GM08714 (cell line): ENCODE measurements around the gene RNF215.
"Not testable (repeated sequence)": the region's sequence is repeated elsewhere in the genome, so short reads cannot be mapped to it uniquely, and the experiment has no call there.

Experiments used
- H3K4me3 ChIP-seq: fragments of 200-500 bp; sonication (Bioruptor generic); 2 replicates; pipeline ENCODE4 v1.5.1; 2014; ENCODE audit warnings: mild to moderate bottlenecking, low read length, inconsistent platforms
- ZNF274 ChIP-seq: IDR thresholded peaks from 2 replicates; pipeline ENCODE4 v1.6.1; 2012; ENCODE audit warnings: mild to moderate bottlenecking, low read depth, low read length

The RNF215 gene

DNA sequence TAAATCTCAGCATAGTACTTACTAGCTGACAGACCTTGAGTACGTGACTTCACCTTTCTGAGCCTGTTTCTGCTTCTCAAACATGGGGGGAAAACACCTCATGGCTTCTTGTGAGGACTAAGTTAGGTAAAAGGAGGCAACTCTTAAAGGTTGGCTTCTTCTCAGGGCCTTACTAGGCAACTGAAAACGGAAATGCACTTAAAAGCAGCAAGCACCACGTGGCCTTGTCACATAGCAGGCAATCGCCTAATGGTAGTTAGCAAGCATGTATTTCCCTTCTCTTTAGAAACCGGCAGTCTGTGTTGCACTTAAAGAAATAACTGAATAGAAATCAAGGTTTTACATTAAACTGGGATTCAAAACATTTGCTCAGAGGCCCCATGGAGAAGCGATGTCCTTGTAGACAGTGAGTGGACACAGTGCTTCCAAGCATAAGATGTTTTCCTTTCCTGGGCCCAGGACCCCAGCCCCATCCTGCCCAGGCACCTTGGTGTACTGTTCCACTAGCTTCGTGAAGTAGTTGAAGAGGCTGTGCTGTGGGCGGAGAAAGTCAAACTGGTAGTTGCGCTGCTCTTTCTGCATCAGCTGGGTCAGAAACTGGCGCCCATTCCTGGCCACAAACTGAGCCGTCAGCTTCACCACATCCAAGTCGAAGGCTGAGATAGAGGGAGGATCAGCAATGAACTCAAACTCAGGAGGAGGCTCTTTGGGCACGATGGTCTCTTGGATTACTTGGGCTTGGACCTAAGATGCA lies 42.6 kb downstream of the RNF215 start:
- no peak for TF ChIP-seq ZNF274
- no peak overlapping the region for H3K4me3 ChIP-seq

GRCh38 chr22:30340911-30341685 lies 46.1 kb downstream of the RNF215 start:
- no peak for TF ChIP-seq ZNF274
- H3K4me3 ChIP-seq, result no peak overlapping the region

GRCh38 chr22:30338802-30339201 lies 48.4 kb downstream of the RNF215 start:
- H3K4me3 ChIP-seq, result no peak overlapping the region
- no peak for TF ChIP-seq ZNF274

DNA sequence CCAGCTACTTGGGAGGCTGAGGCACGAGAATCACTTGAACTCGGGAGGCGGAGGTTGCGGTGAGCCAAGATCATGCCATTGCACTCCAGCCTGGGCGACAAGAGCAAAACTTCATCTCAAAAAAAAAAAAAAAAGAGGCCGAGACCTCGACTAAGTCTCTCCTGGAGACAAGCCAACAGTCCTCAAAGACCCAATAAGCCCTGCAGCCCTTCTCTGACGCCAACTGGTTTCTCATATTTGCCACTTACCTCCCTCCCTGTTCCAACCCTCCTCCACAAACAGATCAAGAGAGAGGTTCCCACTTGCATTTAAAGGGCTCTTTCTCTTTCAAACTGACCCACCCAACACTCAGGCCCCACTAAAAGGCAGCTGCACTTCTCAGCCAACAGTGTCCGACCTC lies 48.9 kb downstream of the RNF215 start:
- not testable (repeated sequence) for H3K4me3 ChIP-seq

DNA sequence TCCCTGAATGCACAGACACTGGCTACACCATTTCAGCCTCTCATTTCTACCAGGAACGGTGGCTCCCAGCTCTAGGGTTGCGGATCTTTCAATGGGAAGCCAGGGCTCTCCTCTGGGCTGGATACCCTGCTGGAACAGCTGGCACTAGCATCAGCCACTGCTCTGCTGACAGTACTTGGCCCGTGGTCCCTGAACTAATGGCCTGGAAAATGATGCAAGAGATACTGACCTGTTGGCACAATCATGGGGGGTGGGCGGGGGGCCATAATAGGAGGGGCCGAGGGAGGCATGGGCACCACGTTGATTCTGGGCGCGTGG lies 49.8 kb downstream of the RNF215 start:
- H3K4me3 ChIP-seq, result no peak overlapping the region
- TF ChIP-seq ZNF274, result no peak

DNA sequence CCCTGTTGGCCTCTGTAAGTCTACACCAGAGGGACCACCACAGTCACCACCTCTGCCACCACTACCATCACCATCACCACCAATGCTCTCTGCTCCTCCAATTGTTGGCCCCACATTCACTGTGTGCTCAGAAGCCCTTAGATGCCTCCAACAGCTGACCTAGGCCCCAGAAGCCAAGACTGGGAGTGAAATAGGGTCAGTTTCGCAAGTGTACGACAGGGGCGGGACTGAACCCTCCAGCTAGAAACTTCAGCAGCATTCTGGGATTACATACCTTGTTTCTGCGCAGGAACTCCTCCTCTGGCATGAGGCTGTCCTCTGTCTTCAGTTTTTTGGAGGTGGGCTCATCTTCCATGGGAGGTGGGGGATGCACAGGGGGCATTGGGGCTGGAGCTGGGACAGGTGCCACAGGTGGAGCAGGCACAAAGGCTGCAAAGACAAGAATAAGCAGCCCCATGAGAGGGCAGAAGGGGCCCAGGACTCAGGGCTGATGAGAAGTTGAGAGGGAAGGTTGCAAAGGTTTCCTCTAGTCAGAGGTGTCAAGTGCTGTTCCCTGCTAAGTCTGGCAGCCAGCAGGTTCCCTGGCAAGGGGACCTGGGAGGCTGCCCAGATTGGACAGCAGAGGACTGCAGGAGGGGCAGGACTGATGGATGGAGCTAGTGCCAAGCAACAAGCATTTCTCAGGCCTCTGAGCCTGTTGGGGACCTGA lies 50.3 kb downstream of the RNF215 start:
- H3K4me3 ChIP-seq, result no peak overlapping the region
- no peak for TF ChIP-seq ZNF274

DNA sequence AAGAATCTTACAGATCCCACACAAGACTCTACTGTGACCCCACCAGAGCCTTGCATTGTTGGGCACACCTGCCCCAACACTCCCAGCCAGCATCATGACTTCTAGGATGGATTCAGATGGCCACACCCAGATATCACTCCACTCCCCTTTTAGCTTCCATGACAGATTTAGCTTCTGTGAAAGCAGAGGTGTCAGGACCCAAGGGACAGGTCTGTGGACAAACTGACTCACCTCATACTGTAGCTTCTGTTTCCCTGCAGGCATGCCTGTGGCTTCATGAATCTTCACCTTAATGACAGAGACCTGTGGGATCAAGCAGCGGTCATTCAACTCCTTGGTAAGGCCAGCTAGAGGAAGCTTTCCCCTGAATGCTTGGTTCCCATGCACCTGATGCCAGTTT lies 52.0 kb downstream of the RNF215 start:
- TF ChIP-seq ZNF274, result no peak
- H3K4me3 ChIP-seq, result no peak overlapping the region

DNA sequence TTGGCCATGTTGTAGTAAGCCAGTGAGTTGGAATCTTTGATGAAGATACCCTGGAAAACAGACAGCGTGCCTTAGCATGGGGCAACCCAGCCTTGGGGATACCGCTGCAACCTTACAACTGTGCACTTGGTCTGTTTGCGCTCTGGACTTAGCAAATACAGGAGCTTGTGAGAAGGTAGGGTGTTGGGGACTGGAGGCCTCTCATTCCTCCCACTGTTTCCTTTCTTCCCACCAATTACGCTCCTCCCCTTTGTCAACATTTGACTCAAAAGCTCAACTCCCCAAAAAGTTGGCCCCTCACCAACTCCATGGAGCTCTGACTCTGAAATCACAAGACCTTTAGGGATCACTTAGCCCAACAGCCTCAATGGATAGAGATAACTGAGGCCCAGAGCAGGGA lies 52.6 kb downstream of the RNF215 start:
- no peak overlapping the region for H3K4me3 ChIP-seq
- no peak for TF ChIP-seq ZNF274

GRCh38 chr22:30333707-30334087 lies 53.5 kb downstream of the RNF215 start:
- no peak for TF ChIP-seq ZNF274
- no peak overlapping the region for H3K4me3 ChIP-seq

- TF ChIP-seq ZNF274, result no peak
- no peak overlapping the region for H3K4me3 ChIP-seq
Measured at GRCh38 chr22:30332994-30333706, 54.1 kb downstream of the RNF215 start.

GRCh38 chr22:30332551-30332950 lies 54.7 kb downstream of the RNF215 start:
- TF ChIP-seq ZNF274, result no peak

More at GRCh38 chr22:30332551-30332950, 54.7 kb downstream of the RNF215 start:
- no peak overlapping the region for H3K4me3 ChIP-seq
